T-helper 17 cell (primary cell): ENCODE measurements around the gene ODAD3. TPM values are rescaled to one million over a fixed set of nuclear protein-coding genes. Genes with fewer than 3 reads are reported as not detected.

Source experiments
- ATAC-seq: fragments of 150-1000 bp; cut with Tn5 transposase; 2 replicates; pipeline ENCODE4 v1.10.0; 2021; ENCODE audit warnings: mild to moderate bottlenecking, moderate library complexity
- DNase-seq, 3 donors: peaks; one replicate each; pipeline versions ENCODE4 v3.0.0 to v3.0.0-alpha.2; 2020 to 2021
- H3K9me3 ChIP-seq: one replicate; pipeline ENCODE4 v1.7.0; 2013; ENCODE audit warnings: low read length, mild to moderate bottlenecking; ENCODE audit not compliant: control insufficient read depth, poor library complexity, severe bottlenecking
- H3K27ac Mint-ChIP-seq: one replicate; pipeline ENCODE4 v1.8.0; 2022; ENCODE audit warnings: mild to moderate bottlenecking, moderate library complexity, mixed read lengths
- H3K27me3 Mint-ChIP-seq: one replicate; pipeline ENCODE4 v1.8.0; 2022; ENCODE audit warnings: mixed read lengths
- H3K36me3 Mint-ChIP-seq: one replicate; pipeline ENCODE4 v1.8.0; 2022; ENCODE audit warnings: low read depth, mixed read lengths
- H3K4me1 Mint-ChIP-seq: one replicate; pipeline ENCODE4 v1.8.0; 2022; ENCODE audit warnings: mild to moderate bottlenecking, mixed read lengths
- H3K4me3 Mint-ChIP-seq: one replicate; pipeline ENCODE4 v1.8.0; 2022; ENCODE audit warnings: mild to moderate bottlenecking, moderate library complexity, mixed read lengths
- total RNA-seq, 4 donors: library from RNA in 2 of 4; stranded (reverse) in 2 of 4; gene quantifications; one replicate each; pipeline ENCODE4 v1.2.3 and lab custom pipeline; 2022 to 2026

Gene ODAD3
- total RNA-seq, 2 donors from 2014 or later, result not detected

DNA sequence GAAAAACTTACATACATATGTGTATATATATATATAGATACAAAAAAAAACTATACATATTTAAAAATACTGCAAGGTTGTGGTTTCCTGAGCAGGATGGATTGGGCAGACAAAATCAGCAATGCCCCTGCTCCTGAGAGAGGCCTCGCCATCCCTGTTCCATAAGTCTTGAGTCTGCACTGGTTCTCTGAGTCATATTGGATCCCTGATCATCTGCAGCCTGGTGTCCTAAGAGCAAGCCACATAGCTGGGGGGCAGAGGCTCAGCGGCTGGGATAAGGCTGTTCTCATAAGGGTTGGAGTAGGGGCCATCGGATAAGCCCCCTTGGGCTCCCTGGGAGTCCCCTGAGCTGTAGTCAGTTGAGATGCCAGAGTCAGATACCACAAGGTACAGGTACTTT lies 57.2 kb downstream of the ODAD3 start:
- DNase-seq (no peak), ATAC-seq (no peak)
- Mint-ChIP-seq H3K27ac (no peak overlapping the region), H3K4me1 (peaks cover 38% of the 10 kb centered on the region), H3K4me3 (no peak overlapping the region), H3K27me3 (peaks cover 9% of the 10 kb centered on the region), H3K36me3 (peaks cover 2% of the 10 kb centered on the region)
- no peaks in the 10 kb centered on the region for H3K9me3 ChIP-seq

DNA sequence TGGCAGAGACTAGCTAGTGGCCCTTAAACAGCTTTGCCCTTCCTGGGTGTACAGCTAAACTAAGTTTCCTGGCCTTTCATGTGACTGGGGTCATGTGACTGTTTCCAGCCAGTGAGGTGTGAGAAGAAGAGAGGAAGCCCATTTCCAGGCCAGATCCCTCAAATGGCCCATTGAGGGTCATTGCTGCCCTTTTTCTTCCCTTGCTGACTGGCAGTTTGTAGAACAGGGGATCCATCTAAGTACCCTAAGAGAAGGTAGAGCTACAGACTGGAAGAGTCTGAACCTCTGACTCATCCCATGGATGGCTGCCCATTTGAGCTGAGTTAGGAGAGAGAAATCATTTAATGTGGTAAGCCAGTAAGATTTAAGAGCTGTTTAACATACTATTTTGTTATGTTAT lies 57.7 kb downstream of the ODAD3 start:
- H3K9me3 ChIP-seq, result no peaks in the 10 kb centered on the region
- ATAC-seq (no peak), DNase-seq (no peak)
- Mint-ChIP-seq H3K27ac (peak overlapping the region; percentile 2), H3K27me3 (peaks cover 6% of the 10 kb centered on the region), H3K36me3 (peaks cover 2% of the 10 kb centered on the region), H3K4me1 (peaks cover 38% of the 10 kb centered on the region), H3K4me3 (no peak overlapping the region)

DNA sequence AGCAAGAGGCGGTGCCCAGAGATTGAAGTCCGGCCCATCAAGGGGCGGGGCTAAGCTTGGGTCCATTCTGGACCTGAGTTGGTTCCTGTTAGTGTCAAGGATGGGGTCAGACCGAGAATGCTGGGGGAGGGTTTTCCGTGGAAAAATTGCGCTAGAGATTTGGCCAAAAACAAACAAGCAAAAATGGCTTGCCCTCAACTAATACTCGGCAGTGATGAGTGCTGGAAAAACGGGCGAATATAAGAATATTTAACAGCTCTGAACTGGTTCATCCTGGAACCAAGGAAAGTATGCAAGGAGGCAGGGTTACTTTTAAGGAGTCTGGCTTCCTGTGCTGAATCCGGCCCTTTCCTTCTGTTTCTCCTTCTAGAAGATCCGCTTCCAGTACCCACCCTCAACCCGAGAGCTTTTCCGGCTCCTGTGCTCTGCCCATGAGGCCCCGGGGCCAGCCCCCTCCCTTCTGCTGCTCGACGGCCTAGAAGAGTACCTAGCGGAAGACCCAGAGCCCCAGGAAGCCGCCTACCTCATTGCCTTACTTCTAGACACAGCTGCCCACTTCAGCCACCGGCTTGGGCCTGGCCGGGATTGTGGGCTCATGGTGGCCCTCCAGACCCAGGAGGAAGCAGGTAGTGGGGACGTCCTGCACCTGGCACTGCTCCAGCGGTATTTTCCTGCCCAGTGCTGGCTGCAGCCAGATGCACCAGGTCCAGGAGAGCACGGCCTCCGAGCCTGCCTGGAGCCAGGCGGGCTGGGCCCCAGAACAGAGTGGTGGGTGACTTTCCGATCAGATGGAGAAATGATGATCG lies 59.6 kb downstream of the ODAD3 start:
- Mint-ChIP-seq H3K27ac (no peak overlapping the region), H3K4me3 (no peak overlapping the region), H3K27me3 (no peaks in the 10 kb centered on the region), H3K36me3 (peaks cover 7% of the 10 kb centered on the region), H3K4me1 (peaks cover 28% of the 10 kb centered on the region)
- ATAC-seq (peak; percentile 52), DNase-seq (peak; percentile 53 to 61 (median 61))
- no peaks in the 10 kb centered on the region for H3K9me3 ChIP-seq

- H3K9me3 ChIP-seq, result no peaks in the 10 kb centered on the region
- ATAC-seq (peak; percentile 91), DNase-seq (peak; percentile 90 to 95 (median 93))
- Mint-ChIP-seq H3K4me3 (no peak within 1 kb of the TSS), H3K27me3 (no peaks in the 10 kb centered on the region), H3K27ac (no peak within 1 kb of the TSS), H3K4me1 (peaks cover 22% of the 10 kb centered on the region), H3K36me3 (peaks cover 7% of the 10 kb centered on the region)
These were observed 60.3 kb downstream of the ODAD3 start, which contains the start of gene SWSAP1 for GRCh38 chr19:11374433-11375142. Gene SWSAP1, plus strand, starts transcription at chr19:11374666. Its CDS starts 15 bp downstream, at chr19:11374681.

GRCh38 chr19:11373885-11374432 lies 61.0 kb downstream of the ODAD3 start:
- DNase-seq (no peak), ATAC-seq (no peak)
- H3K9me3 ChIP-seq, result no peaks in the 10 kb centered on the region
- H3K27ac Mint-ChIP-seq, result no peak overlapping the region
- H3K36me3 Mint-ChIP-seq, result peaks cover 7% of the 10 kb centered on the region
- H3K4me3 Mint-ChIP-seq, result no peak overlapping the region
- no peaks in the 10 kb centered on the region for H3K27me3 Mint-ChIP-seq
- H3K4me1 Mint-ChIP-seq, result peaks cover 22% of the 10 kb centered on the region

DNA sequence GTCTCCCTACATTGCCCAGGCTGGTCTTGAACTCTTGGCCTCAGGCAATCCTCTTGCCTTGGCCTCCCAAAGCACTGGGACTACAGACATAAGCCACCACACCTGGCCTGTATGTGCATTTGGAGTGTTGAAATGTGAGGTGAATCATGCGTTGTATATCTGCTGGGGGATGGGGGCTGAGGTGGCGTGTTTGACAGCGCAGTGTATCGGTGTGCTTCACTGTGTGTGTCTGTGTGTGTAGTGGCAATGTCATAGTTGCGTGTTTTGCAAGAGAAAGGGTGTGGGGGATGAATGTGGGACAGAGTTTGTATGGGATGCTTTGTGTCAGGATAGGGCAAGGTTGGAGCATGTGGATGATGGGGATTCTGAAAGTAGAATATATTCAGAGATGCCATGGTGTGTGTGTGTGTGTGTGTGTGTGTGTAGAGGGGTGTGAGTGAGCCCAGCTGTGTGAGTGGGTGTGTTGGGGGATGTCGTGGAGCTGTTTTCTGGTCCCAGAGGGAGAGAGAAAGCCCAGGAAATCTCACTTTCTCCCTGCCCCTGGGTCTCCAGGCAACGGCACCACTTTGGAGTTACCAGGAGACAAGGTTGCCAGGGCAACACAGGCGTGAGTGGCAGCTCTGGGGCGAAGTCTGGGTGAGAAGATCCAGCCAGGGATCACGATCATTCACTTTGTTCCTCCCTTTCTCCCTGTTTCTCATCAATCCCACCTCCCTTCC lies 61.6 kb downstream of the ODAD3 start:
- ATAC-seq (no peak), DNase-seq (no peak)
- H3K27ac Mint-ChIP-seq, result no peak overlapping the region
- H3K9me3 ChIP-seq, result no peaks in the 10 kb centered on the region
- peaks cover 22% of the 10 kb centered on the region for H3K4me1 Mint-ChIP-seq
- no peaks in the 10 kb centered on the region for H3K27me3 Mint-ChIP-seq
- H3K4me3 Mint-ChIP-seq, result peak overlapping the region; percentile 69
- peaks cover 7% of the 10 kb centered on the region for H3K36me3 Mint-ChIP-seq

DNA sequence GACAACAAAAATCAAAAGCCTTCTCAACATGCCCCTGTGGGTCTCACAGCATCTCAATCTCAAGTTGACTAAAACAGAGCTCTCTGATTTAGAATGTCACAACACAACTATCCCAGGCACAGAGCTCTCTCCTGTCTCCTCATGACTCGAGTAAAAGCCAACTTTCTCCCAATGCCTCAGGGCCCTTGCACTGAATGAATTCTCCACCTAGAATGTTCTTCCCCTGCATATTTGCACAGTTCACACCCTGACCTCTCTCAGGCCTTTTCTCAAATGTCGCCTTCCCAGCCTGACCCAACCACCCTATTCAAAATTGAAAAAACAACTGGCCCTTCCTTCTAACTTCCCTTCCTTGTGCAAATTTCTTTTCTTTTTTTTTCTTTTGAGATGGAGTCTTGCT lies 64.2 kb downstream of the ODAD3 start:
- H3K4me3 Mint-ChIP-seq, result no peak overlapping the region
- H3K9me3 ChIP-seq, result no peaks in the 10 kb centered on the region
- peaks cover 4% of the 10 kb centered on the region for H3K36me3 Mint-ChIP-seq
- DNase-seq, result no peak
- no peak for ATAC-seq
- H3K4me1 Mint-ChIP-seq, result peaks cover 11% of the 10 kb centered on the region
- H3K27ac Mint-ChIP-seq, result no peak overlapping the region
- no peaks in the 10 kb centered on the region for H3K27me3 Mint-ChIP-seq

Other genes with a start within 250 kb of the ODAD3 start
- under 1 TPM; 0.63 to 0.72 TPM for gene KANK2, start 237.6 kb downstream of the ODAD3 start, total RNA-seq
- not detected for gene ANGPTL8, start 195.5 kb downstream of the ODAD3 start, total RNA-seq
- gene DOCK6, start 172.6 kb downstream of the ODAD3 start, total RNA-seq, result 1 to 10 TPM in 1 of 2 donors, under 1 TPM in 1; 0.62 to 6.1 TPM
- gene TSPAN16, start 139.0 kb downstream of the ODAD3 start, total RNA-seq, result not detected
- gene RAB3D, start 95.5 kb downstream of the ODAD3 start, total RNA-seq, result 1 to 10 TPM; 6.7 to 7.7 TPM
- gene TMEM205, start 88.9 kb downstream of the ODAD3 start, total RNA-seq, result 10 to 100 TPM; 15.3 to 21.9 TPM
- gene CCDC159, start 88.6 kb downstream of the ODAD3 start, total RNA-seq, result 10 to 100 TPM; 55.8 to 64.1 TPM
- gene PLPPR2, start 79.7 kb downstream of the ODAD3 start, total RNA-seq, result 1 to 10 TPM; 7.1 to 7.5 TPM
- 1 to 10 TPM; 2.6 to 2.9 TPM for gene SWSAP1, start 60.5 kb downstream of the ODAD3 start, total RNA-seq
- 1 to 10 TPM; 7.3 to 9.9 TPM for gene EPOR, start 50.8 kb downstream of the ODAD3 start, total RNA-seq
- gene RGL3, start 15.8 kb downstream of the ODAD3 start, total RNA-seq, result not detected
- 100 to 1,000 TPM; 233 to 250 TPM for gene PRKCSH, start 514 bp upstream of the ODAD3 start, total RNA-seq
- gene ELAVL3, start 45.9 kb upstream of the ODAD3 start, total RNA-seq, result under 1 TPM in 1 of 2 donors, not detected in 1; 0.26 TPM
- gene ZNF653, start 70.7 kb upstream of the ODAD3 start, total RNA-seq, result 10 to 100 TPM; 15.3 to 15.6 TPM
- gene ECSIT, start 94.0 kb upstream of the ODAD3 start, total RNA-seq, result 10 to 100 TPM; 22.6 to 23.9 TPM
- 1 to 10 TPM in 1 of 2 donors, not detected in 1; 2.6 TPM for gene CNN1, start 103.7 kb upstream of the ODAD3 start, total RNA-seq
- 10 to 100 TPM; 33.9 to 40.6 TPM for gene ELOF1, start 124.1 kb upstream of the ODAD3 start, total RNA-seq
- 10 to 100 TPM; 14.6 to 18.2 TPM for gene ACP5, start 142.5 kb upstream of the ODAD3 start, total RNA-seq
- gene ZNF627, start 162.4 kb upstream of the ODAD3 start, total RNA-seq, result 1 to 10 TPM; 4.9 to 6.0 TPM